ENCODE results near the gene CERS5.

- no peak for TF ChIP-seq EZH2 (IDR thresholded peaks at IDR 0.05; ENCODE audit: low read length)
- no peak for TF ChIP-seq CTCF (optimal IDR thresholded peaks at IDR 0.05 in 1 of 3, IDR thresholded peaks at IDR 0.05 in 1 of 3, conservative IDR thresholded peaks at IDR 0.05 in 1 of 3; ENCODE audit: extremely low read depth in 1 of 3, insufficient read depth in 2 of 3, low read length in 3 of 3)
These were observed 47.8 kb downstream of the CERS5 start for GRCh38 chr12:50119387-50119786.

Measured in keratinocyte (primary cell).